Bronchial epithelial cell (primary cell): ENCODE measurements around the gene LRSAM1. TPM values are rescaled to one million over a fixed set of nuclear protein-coding genes. Genes with fewer than 3 reads are reported as not detected.

ENCODE experiments used
- DNase-seq: peaks from one replicate; pipeline ENCODE4 v3.0.0-alpha.2; 2010; ENCODE audit warnings: low read depth
- FAIRE-seq: peaks from 2 replicates; lab custom pipeline; 2011; peaks lifted over from hg19 to GRCh38; lab: Jason Lieb, UNC
- H3K27me3 ChIP-seq: 2 replicates; pipeline ENCODE4 v1.5.1; 2011; ENCODE audit warnings: low read length; ENCODE audit not compliant: control insufficient read depth, insufficient read depth
- H3K36me3 ChIP-seq: 2 replicates; pipeline ENCODE4 v1.5.1; 2011; ENCODE audit warnings: low read length; ENCODE audit not compliant: control insufficient read depth, insufficient read depth
- H3K4me3 ChIP-seq: 2 replicates; pipeline ENCODE4 v1.5.1; 2011; ENCODE audit warnings: mild to moderate bottlenecking, low read depth, low read length, control low read depth
- CTCF ChIP-seq: IDR thresholded peaks from 2 replicates; pipeline ENCODE4 v1.5.1; 2011; ENCODE audit warnings: mild to moderate bottlenecking, moderate library complexity, low read length, control low read depth, inconsistent platforms; ENCODE audit not compliant: insufficient read depth, severe bottlenecking
- total RNA-seq: library from RNA; depleted of rRNA; stranded (reverse); fragments of >200 nt; gene quantifications from 2 replicates; pipeline ENCODE4 v1.2.1, GENCODE V29; 2014

Gene LRSAM1
- total RNA-seq, 1 donor from 2014 or later: 5.3 TPM

GRCh38 chr9:127428348-127428747, 23.0 kb upstream of the LRSAM1 start:
- DNase-seq (no peak), FAIRE-seq (no peak)
- Histone ChIP-seq H3K27me3 (no peaks in the 10 kb centered on the region), H3K36me3 (peaks cover 10% of the 10 kb centered on the region), H3K4me3 (no peak overlapping the region)
- no peak for TF ChIP-seq CTCF

GRCh38 chr9:127430415-127430814, 20.9 kb upstream of the LRSAM1 start:
- DNase-seq (no peak), FAIRE-seq (no peak)
- H3K36me3 ChIP-seq: peaks cover 16% of the 10 kb centered on the region
- no peak overlapping the region for H3K4me3 ChIP-seq
- no peaks in the 10 kb centered on the region for H3K27me3 ChIP-seq
- TF ChIP-seq CTCF: no peak

- peaks cover 48% of the 10 kb centered on the region for H3K36me3 ChIP-seq
- FAIRE-seq (no peak), DNase-seq (no peak)
- no peaks in the 10 kb centered on the region for H3K27me3 ChIP-seq
- no peak for TF ChIP-seq CTCF
- H3K4me3 ChIP-seq: no peak overlapping the region
Observed at GRCh38 chr9:127437497-127438264, 13.6 kb upstream of the LRSAM1 start.

GRCh38 chr9:127438394-127438793, 12.9 kb upstream of the LRSAM1 start:
- Histone ChIP-seq H3K4me3 (no peak overlapping the region), H3K27me3 (no peaks in the 10 kb centered on the region), H3K36me3 (peaks cover 44% of the 10 kb centered on the region)
- FAIRE-seq (no peak), DNase-seq (no peak)
- no peak for TF ChIP-seq CTCF

DNA sequence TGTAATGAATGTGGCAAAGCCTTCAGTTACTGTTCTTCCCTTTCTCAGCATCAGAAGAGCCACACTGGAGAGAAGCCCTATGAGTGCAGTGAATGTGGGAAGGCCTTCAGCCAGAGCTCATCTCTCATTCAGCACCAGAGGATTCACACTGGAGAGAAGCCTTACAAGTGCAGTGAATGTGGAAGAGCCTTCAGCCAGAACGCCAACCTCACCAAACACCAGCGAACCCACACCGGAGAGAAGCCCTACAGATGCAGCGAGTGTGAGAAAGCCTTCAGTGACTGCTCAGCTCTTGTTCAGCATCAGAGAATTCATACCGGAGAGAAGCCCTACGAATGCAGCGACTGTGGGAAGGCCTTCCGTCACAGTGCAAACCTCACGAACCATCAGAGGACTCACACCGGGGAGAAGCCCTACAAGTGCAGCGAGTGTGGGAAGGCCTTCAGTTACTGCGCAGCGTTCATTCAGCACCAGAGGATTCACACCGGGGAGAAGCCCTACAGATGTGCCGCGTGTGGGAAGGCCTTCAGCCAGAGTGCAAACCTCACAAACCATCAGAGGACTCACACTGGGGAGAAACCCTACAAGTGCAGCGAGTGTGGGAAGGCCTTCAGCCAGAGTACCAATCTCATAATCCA, 6.9 kb upstream of the LRSAM1 start:
- Histone ChIP-seq H3K4me3 (no peak overlapping the region), H3K36me3 (peaks cover 28% of the 10 kb centered on the region), H3K27me3 (no peaks in the 10 kb centered on the region)
- FAIRE-seq: no peak
- no peak for DNase-seq
- no peak for TF ChIP-seq CTCF
